ENCODE results near the gene TMEM156.

TMEM156 gene

DNA sequence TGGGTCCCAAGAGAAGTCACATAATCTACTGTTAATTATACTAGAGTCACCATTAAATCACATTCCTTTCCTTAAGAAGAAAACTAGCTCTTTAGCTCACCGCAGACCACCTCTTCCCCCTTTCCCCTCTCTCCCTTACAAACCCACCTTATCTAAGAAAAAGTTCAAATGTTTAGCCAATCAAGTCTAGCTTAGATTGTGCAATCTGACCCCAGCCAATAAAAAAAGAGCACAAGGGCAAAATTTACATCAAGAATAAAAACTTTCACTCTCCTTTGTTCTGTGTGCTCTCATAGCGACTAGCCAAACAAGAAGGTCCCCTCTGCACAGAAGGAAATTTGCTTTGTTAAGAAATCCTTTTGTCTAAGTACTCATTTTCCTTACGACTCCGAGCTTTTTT lies 76.3 kb downstream of the TMEM156 start:
- no peak overlapping the region for H2BK5ac ChIP-seq (ENCODE audit: low read depth, low read length, poor library complexity)
- H3K4me2 ChIP-seq (ENCODE audit: low read length), result no peak overlapping the region
- no peak for DNase-seq
- no peaks in the 10 kb centered on the region for H3K79me1 ChIP-seq (ENCODE audit: low read length)
- H3K4me3 ChIP-seq (ENCODE audit: low read depth, low read length), result no peak overlapping the region
- H3K27ac ChIP-seq (ENCODE audit: low read depth, low read length), result no peak overlapping the region
- no peaks in the 10 kb centered on the region for H3K9me3 ChIP-seq (ENCODE audit: insufficient read depth, low read depth, low read length)
- H4K91ac ChIP-seq (ENCODE audit: low read depth, low read length), result no peak overlapping the region
- H3K27me3 ChIP-seq (ENCODE audit: insufficient read depth, low read length), result no peaks in the 10 kb centered on the region
- H3K23ac ChIP-seq (ENCODE audit: low read length), result no peak overlapping the region
- H4K8ac ChIP-seq (ENCODE audit: low read depth, low read length), result no peak overlapping the region
- no peaks in the 10 kb centered on the region for H3K4me1 ChIP-seq (ENCODE audit: control insufficient read depth in 1 of 2, insufficient read depth in 2 of 2, low read length in 2 of 2)
- no CpG with 5 or more reads among the region's 4 CpGs for WGBS (ENCODE audit: extremely low coverage, insufficient coverage, insufficient read length)
- no peaks in the 10 kb centered on the region for H3K36me3 ChIP-seq (ENCODE audit: control insufficient read depth in 1 of 2, insufficient read depth in 2 of 2, low read length in 2 of 2)
- no peaks in the 10 kb centered on the region for H3K79me2 ChIP-seq (ENCODE audit: control insufficient read depth, insufficient read depth, low read length, poor library complexity)
- no peak overlapping the region for H3K18ac ChIP-seq (ENCODE audit: low read length)
- no peak overlapping the region for H3K9ac ChIP-seq (ENCODE audit: low read length)
- no peak overlapping the region for H3K14ac ChIP-seq (ENCODE audit: low read length)
- H4K12ac ChIP-seq (ENCODE audit: low read depth, low read length), result no peak overlapping the region
- H3K4ac ChIP-seq (ENCODE audit: low read depth, low read length), result no peak overlapping the region
- no peak overlapping the region for H2AK5ac ChIP-seq (ENCODE audit: low read length)
- no peak overlapping the region for H2AFZ ChIP-seq (ENCODE audit: insufficient read depth, low read length, poor library complexity)
- no peak overlapping the region for H2BK12ac ChIP-seq (ENCODE audit: low read length)
- H2BK120ac ChIP-seq (ENCODE audit: insufficient read depth, low read length, poor library complexity), result no peak overlapping the region

DNA sequence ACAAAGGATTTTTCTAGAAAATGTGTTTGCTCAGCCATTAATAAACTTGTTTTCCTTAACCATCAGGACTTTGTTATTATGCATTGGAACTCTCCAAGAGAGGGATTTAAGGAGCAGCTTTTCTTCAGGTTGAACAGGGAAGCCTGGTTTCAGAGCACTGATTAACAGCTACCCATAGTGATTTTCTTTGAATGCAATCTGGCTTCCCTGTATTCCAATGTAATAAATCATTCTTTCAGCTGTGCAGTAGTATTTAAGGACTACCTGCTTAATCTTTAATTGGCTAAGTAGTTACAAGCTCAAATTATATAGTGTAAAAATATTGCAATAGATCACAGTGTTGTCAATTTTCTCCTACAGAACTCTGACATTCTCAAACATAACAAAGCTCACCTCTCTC lies 77.5 kb downstream of the TMEM156 start:
- H3K9ac ChIP-seq (ENCODE audit: low read length), result no peak overlapping the region
- H3K36me3 ChIP-seq (ENCODE audit: control insufficient read depth in 1 of 2, insufficient read depth in 2 of 2, low read length in 2 of 2), result no peaks in the 10 kb centered on the region
- no peak overlapping the region for H3K14ac ChIP-seq (ENCODE audit: low read length)
- DNase-seq, result no peak
- H3K18ac ChIP-seq (ENCODE audit: low read length), result no peak overlapping the region
- H2BK12ac ChIP-seq (ENCODE audit: low read length), result no peak overlapping the region
- H3K9me3 ChIP-seq (ENCODE audit: insufficient read depth, low read depth, low read length), result no peaks in the 10 kb centered on the region
- no peak overlapping the region for H3K4me3 ChIP-seq (ENCODE audit: low read depth, low read length)
- H4K91ac ChIP-seq (ENCODE audit: low read depth, low read length), result no peak overlapping the region
- H2BK5ac ChIP-seq (ENCODE audit: low read depth, low read length, poor library complexity), result no peak overlapping the region
- H4K8ac ChIP-seq (ENCODE audit: low read depth, low read length), result no peak overlapping the region
- H4K12ac ChIP-seq (ENCODE audit: low read depth, low read length), result no peak overlapping the region
- H3K4me1 ChIP-seq (ENCODE audit: control insufficient read depth in 1 of 2, insufficient read depth in 2 of 2, low read length in 2 of 2), result no peaks in the 10 kb centered on the region
- no peak overlapping the region for H3K4me2 ChIP-seq (ENCODE audit: low read length)
- H2BK120ac ChIP-seq (ENCODE audit: insufficient read depth, low read length, poor library complexity), result no peak overlapping the region
- H3K27ac ChIP-seq (ENCODE audit: low read depth, low read length), result no peak overlapping the region
- no peak overlapping the region for H3K4ac ChIP-seq (ENCODE audit: low read depth, low read length)
- H3K27me3 ChIP-seq (ENCODE audit: insufficient read depth, low read length), result no peaks in the 10 kb centered on the region
- H3K79me2 ChIP-seq (ENCODE audit: control insufficient read depth, insufficient read depth, low read length, poor library complexity), result no peaks in the 10 kb centered on the region
- H3K79me1 ChIP-seq (ENCODE audit: low read length), result no peaks in the 10 kb centered on the region
- H3K23ac ChIP-seq (ENCODE audit: low read length), result no peak overlapping the region
- H2AK5ac ChIP-seq (ENCODE audit: low read length), result no peak overlapping the region
- no peak overlapping the region for H2AFZ ChIP-seq (ENCODE audit: insufficient read depth, low read length, poor library complexity)

GRCh38 chr4:38952017-38952416 lies 80.2 kb downstream of the TMEM156 start:
- H3K23ac ChIP-seq (ENCODE audit: low read length), result no peak overlapping the region
- H2BK120ac ChIP-seq (ENCODE audit: insufficient read depth, low read length, poor library complexity), result no peak overlapping the region
- no peak overlapping the region for H3K4ac ChIP-seq (ENCODE audit: low read depth, low read length)
- no peak overlapping the region for H3K18ac ChIP-seq (ENCODE audit: low read length)
- no peaks in the 10 kb centered on the region for H3K4me1 ChIP-seq (ENCODE audit: control insufficient read depth in 1 of 2, insufficient read depth in 2 of 2, low read length in 2 of 2)
- H3K36me3 ChIP-seq (ENCODE audit: control insufficient read depth in 1 of 2, insufficient read depth in 2 of 2, low read length in 2 of 2), result no peaks in the 10 kb centered on the region
- H3K14ac ChIP-seq (ENCODE audit: low read length), result no peak overlapping the region
- H2AFZ ChIP-seq (ENCODE audit: insufficient read depth, low read length, poor library complexity), result no peak overlapping the region
- WGBS (ENCODE audit: extremely low coverage, insufficient coverage, insufficient read length), result no CpG with 5 or more reads among the region's 1 CpG
- H4K91ac ChIP-seq (ENCODE audit: low read depth, low read length), result no peak overlapping the region
- no peak overlapping the region for H3K27ac ChIP-seq (ENCODE audit: low read depth, low read length)
- H3K4me2 ChIP-seq (ENCODE audit: low read length), result no peak overlapping the region
- no peak for DNase-seq
- no peaks in the 10 kb centered on the region for H3K9me3 ChIP-seq (ENCODE audit: insufficient read depth, low read depth, low read length)
- H3K4me3 ChIP-seq (ENCODE audit: low read depth, low read length), result no peak overlapping the region
- no peak overlapping the region for H2AK5ac ChIP-seq (ENCODE audit: low read length)
- no peak overlapping the region for H4K12ac ChIP-seq (ENCODE audit: low read depth, low read length)
- H2BK5ac ChIP-seq (ENCODE audit: low read depth, low read length, poor library complexity), result no peak overlapping the region
- H3K9ac ChIP-seq (ENCODE audit: low read length), result no peak overlapping the region
- H3K27me3 ChIP-seq (ENCODE audit: insufficient read depth, low read length), result no peaks in the 10 kb centered on the region
- H2BK12ac ChIP-seq (ENCODE audit: low read length), result no peak overlapping the region
- H3K79me1 ChIP-seq (ENCODE audit: low read length), result no peaks in the 10 kb centered on the region
- H3K79me2 ChIP-seq (ENCODE audit: control insufficient read depth, insufficient read depth, low read length, poor library complexity), result no peaks in the 10 kb centered on the region
- H4K8ac ChIP-seq (ENCODE audit: low read depth, low read length), result no peak overlapping the region

- Histone ChIP-seq H3K79me2 (ENCODE audit: control insufficient read depth, insufficient read depth, low read length, poor library complexity) (no peaks in the 10 kb centered on the region), H4K8ac (ENCODE audit: low read depth, low read length) (no peak overlapping the region), H3K79me1 (ENCODE audit: low read length) (no peaks in the 10 kb centered on the region), H3K9ac (ENCODE audit: low read length) (no peak overlapping the region), H3K36me3 (ENCODE audit: control insufficient read depth in 1 of 2, insufficient read depth in 2 of 2, low read length in 2 of 2) (no peaks in the 10 kb centered on the region), H3K9me3 (ENCODE audit: insufficient read depth, low read depth, low read length) (no peaks in the 10 kb centered on the region), H2AFZ (ENCODE audit: insufficient read depth, low read length, poor library complexity) (no peak overlapping the region), H4K12ac (ENCODE audit: low read depth, low read length) (no peak overlapping the region), H3K4me3 (ENCODE audit: low read depth, low read length) (no peak overlapping the region), H3K4ac (ENCODE audit: low read depth, low read length) (no peak overlapping the region), H3K18ac (ENCODE audit: low read length) (no peak overlapping the region), H2BK120ac (ENCODE audit: insufficient read depth, low read length, poor library complexity) (no peak overlapping the region), H4K91ac (ENCODE audit: low read depth, low read length) (no peak overlapping the region), H3K4me1 (ENCODE audit: control insufficient read depth in 1 of 2, insufficient read depth in 2 of 2, low read length in 2 of 2) (no peaks in the 10 kb centered on the region), H2BK5ac (ENCODE audit: low read depth, low read length, poor library complexity) (no peak overlapping the region), H3K27ac (ENCODE audit: low read depth, low read length) (no peak overlapping the region), H2BK12ac (ENCODE audit: low read length) (no peak overlapping the region), H3K23ac (ENCODE audit: low read length) (no peak overlapping the region), H2AK5ac (ENCODE audit: low read length) (no peak overlapping the region), H3K4me2 (ENCODE audit: low read length) (no peak overlapping the region), H3K27me3 (ENCODE audit: insufficient read depth, low read length) (no peaks in the 10 kb centered on the region), H3K14ac (ENCODE audit: low read length) (no peak overlapping the region)
- DNase-seq, result no peak
- WGBS (ENCODE audit: extremely low coverage, insufficient coverage, insufficient read length), result no CpG with 5 or more reads among the region's 2 CpGs
Measured at GRCh38 chr4:38951598-38951997, 80.6 kb downstream of the TMEM156 start.

- H3K4me1 ChIP-seq (ENCODE audit: control insufficient read depth in 1 of 2, insufficient read depth in 2 of 2, low read length in 2 of 2), result no peaks in the 10 kb centered on the region
- no peak overlapping the region for H3K27ac ChIP-seq (ENCODE audit: low read depth, low read length)
- no peak overlapping the region for H4K12ac ChIP-seq (ENCODE audit: low read depth, low read length)
- no peak overlapping the region for H2AFZ ChIP-seq (ENCODE audit: insufficient read depth, low read length, poor library complexity)
- no peak overlapping the region for H2BK120ac ChIP-seq (ENCODE audit: insufficient read depth, low read length, poor library complexity)
- H4K91ac ChIP-seq (ENCODE audit: low read depth, low read length), result no peak overlapping the region
- no peak overlapping the region for H3K4me3 ChIP-seq (ENCODE audit: low read depth, low read length)
- H3K4ac ChIP-seq (ENCODE audit: low read depth, low read length), result no peak overlapping the region
- H3K79me2 ChIP-seq (ENCODE audit: control insufficient read depth, insufficient read depth, low read length, poor library complexity), result no peaks in the 10 kb centered on the region
- no peaks in the 10 kb centered on the region for H3K79me1 ChIP-seq (ENCODE audit: low read length)
- H3K27me3 ChIP-seq (ENCODE audit: insufficient read depth, low read length), result no peaks in the 10 kb centered on the region
- no peak overlapping the region for H3K23ac ChIP-seq (ENCODE audit: low read length)
- 100% methylated on average over 1 of the region's 6 CpGs for WGBS (ENCODE audit: extremely low coverage, insufficient coverage, insufficient read length)
- no peak overlapping the region for H3K18ac ChIP-seq (ENCODE audit: low read length)
- H3K9me3 ChIP-seq (ENCODE audit: insufficient read depth, low read depth, low read length), result no peaks in the 10 kb centered on the region
- no peak overlapping the region for H4K8ac ChIP-seq (ENCODE audit: low read depth, low read length)
- H3K14ac ChIP-seq (ENCODE audit: low read length), result no peak overlapping the region
- H3K4me2 ChIP-seq (ENCODE audit: low read length), result no peak overlapping the region
- no peak for DNase-seq
- H3K9ac ChIP-seq (ENCODE audit: low read length), result no peak overlapping the region
- no peak overlapping the region for H2BK5ac ChIP-seq (ENCODE audit: low read depth, low read length, poor library complexity)
- no peak overlapping the region for H2AK5ac ChIP-seq (ENCODE audit: low read length)
- no peak overlapping the region for H2BK12ac ChIP-seq (ENCODE audit: low read length)
- no peaks in the 10 kb centered on the region for H3K36me3 ChIP-seq (ENCODE audit: control insufficient read depth in 1 of 2, insufficient read depth in 2 of 2, low read length in 2 of 2)
Measured at GRCh38 chr4:38950734-38951133, 81.5 kb downstream of the TMEM156 start.

All from trophoblast cell (in vitro differentiated cells and primary cell).